SK-N-SH treated with all-trans-retinoic acid at 6 μM for 48 hours (cell line): ENCODE measurements around the gene STOML3.

Experiments
- CSDC2 ChIP-seq: fragments of 250-450 bp; sonication (Bioruptor Pico); IDR thresholded peaks from 2 replicates; pipeline ENCODE4 v1.5.0; 2020; ENCODE audit warnings: mild to moderate bottlenecking, moderate library complexity
- RARB ChIP-seq: fragments of 250-450 bp; sonication (Bioruptor Pico); IDR thresholded peaks from 2 replicates; pipeline ENCODE4 v1.8.0; 2021; ENCODE audit warnings: mild to moderate bottlenecking, moderate library complexity
- TF ChIP-seq, protein P1 (sequence below): fragments of 250-450 bp; sonication (Bioruptor Pico); IDR thresholded peaks from 2 replicates; pipeline ENCODE4 v1.5.1; 2020; ENCODE audit warnings: low read depth, mild to moderate bottlenecking, moderate library complexity
- TF ChIP-seq, protein P2 (sequence below): fragments of 250-450 bp; sonication (Bioruptor Pico); IDR thresholded peaks from 2 replicates; pipeline ENCODE4 v1.8.0; 2020; ENCODE audit warnings: mild to moderate bottlenecking, moderate library complexity, borderline replicate concordance

DNA sequence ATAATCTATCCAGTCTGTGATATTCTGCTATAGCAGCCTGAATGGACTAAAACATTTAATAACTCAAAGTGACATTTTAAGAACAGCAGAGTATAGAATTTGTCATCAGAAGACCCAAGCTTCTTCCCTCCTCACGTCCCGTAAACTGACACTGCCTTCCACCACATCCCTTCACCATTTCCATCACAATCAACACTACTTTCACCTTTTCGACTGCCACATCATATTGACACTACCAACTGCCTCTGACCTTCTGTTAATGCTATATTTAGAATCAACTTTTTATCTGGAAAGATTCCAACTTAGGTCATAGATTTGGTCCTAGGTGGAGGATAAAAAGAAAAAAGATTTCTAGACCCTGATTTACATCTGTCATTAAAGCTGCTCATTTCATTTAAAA lies 39.6 kb downstream of the STOML3 start:
- TF ChIP-seq, protein P1, sequence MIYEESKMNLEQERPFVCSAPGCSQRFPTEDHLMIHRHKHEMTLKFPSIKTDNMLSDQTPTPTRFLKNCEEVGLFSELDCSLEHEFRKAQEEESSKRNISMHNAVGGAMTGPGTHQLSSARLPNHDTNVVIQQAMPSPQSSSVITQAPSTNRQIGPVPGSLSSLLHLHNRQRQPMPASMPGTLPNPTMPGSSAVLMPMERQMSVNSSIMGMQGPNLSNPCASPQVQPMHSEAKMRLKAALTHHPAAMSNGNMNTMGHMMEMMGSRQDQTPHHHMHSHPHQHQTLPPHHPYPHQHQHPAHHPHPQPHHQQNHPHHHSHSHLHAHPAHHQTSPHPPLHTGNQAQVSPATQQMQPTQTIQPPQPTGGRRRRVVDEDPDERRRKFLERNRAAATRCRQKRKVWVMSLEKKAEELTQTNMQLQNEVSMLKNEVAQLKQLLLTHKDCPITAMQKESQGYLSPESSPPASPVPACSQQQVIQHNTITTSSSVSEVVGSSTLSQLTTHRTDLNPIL (CRISPR knock-in tag), result no peak
- TF ChIP-seq CSDC2 (CRISPR knock-in tag) (no peak), RARB (CRISPR knock-in tag) (no peak)
- TF ChIP-seq, protein P2, sequence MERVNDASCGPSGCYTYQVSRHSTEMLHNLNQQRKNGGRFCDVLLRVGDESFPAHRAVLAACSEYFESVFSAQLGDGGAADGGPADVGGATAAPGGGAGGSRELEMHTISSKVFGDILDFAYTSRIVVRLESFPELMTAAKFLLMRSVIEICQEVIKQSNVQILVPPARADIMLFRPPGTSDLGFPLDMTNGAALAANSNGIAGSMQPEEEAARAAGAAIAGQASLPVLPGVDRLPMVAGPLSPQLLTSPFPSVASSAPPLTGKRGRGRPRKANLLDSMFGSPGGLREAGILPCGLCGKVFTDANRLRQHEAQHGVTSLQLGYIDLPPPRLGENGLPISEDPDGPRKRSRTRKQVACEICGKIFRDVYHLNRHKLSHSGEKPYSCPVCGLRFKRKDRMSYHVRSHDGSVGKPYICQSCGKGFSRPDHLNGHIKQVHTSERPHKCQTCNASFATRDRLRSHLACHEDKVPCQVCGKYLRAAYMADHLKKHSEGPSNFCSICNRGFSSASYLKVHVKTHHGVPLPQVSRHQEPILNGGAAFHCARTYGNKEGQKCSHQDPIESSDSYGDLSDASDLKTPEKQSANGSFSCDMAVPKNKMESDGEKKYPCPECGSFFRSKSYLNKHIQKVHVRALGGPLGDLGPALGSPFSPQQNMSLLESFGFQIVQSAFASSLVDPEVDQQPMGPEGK (CRISPR knock-in tag), result no peak
